Liver (tissue), 9 donors: ENCODE results near the gene TMEM270. TPM values are rescaled to one million over a fixed set of nuclear protein-coding genes. Genes with fewer than 3 reads are reported as not detected.

Experiments used
- DNase-seq: peaks from one replicate; pipeline ENCODE4 v3.0.0-alpha.2; 2017; ENCODE audit warnings: low spot score
- H3K27ac ChIP-seq, 2 donors: one replicate each; pipeline ENCODE4 v1.7.0; 2013; ENCODE audit warnings: inconsistent platforms in 2 of 2, low read length in 2 of 2, control low read depth in 1 of 2, low read depth in 1 of 2, mild to moderate bottlenecking in 1 of 2
- H3K27me3 ChIP-seq, 4 donors: one replicate each; pipeline versions ENCODE4 v1.6.1 to v1.7.0; 2013; ENCODE audit warnings: low read length in 3 of 4, inconsistent platforms in 1 of 4, mild to moderate bottlenecking in 1 of 4, moderate library complexity in 1 of 4; ENCODE audit not compliant: control insufficient read depth in 4 of 4, insufficient read depth in 4 of 4
- H3K36me3 ChIP-seq, 4 donors: one replicate each; pipeline versions ENCODE4 v1.6.1 to v1.7.0; 2013; ENCODE audit warnings: low read length in 3 of 4, mild to moderate bottlenecking in 3 of 4, low read depth in 1 of 4, moderate library complexity in 1 of 4; ENCODE audit not compliant: control insufficient read depth in 4 of 4, insufficient read depth in 3 of 4
- H3K4me1 ChIP-seq, 4 donors: one replicate each; pipeline versions ENCODE4 v1.6.1 to v1.7.0; 2013; ENCODE audit warnings: low read length in 3 of 4, mild to moderate bottlenecking in 3 of 4, moderate library complexity in 1 of 4; ENCODE audit not compliant: control insufficient read depth in 4 of 4, insufficient read depth in 4 of 4
- H3K4me3 ChIP-seq, 3 donors: one replicate each; pipeline versions ENCODE4 v1.6.1 to v1.7.0; 2013; ENCODE audit warnings: low read length in 3 of 3, control low read depth in 1 of 3, low read depth in 1 of 3, mild to moderate bottlenecking in 1 of 3
- H3K9ac ChIP-seq, 2 donors: one replicate each; pipeline ENCODE4 v1.7.0; 2013; ENCODE audit warnings: low read length in 2 of 2, mild to moderate bottlenecking in 2 of 2, moderate library complexity in 2 of 2, control low read depth in 1 of 2, low read depth in 1 of 2
- H3K9me3 ChIP-seq, 4 donors: one replicate each; pipeline versions ENCODE4 v1.6.1 to v1.7.0; 2013; ENCODE audit warnings: low read length in 3 of 4; ENCODE audit not compliant: control insufficient read depth in 4 of 4
- EGR1 ChIP-seq, 2 donors: IDR thresholded peaks; 2 replicates each; pipeline ENCODE4 v1.6.1; 2016 to 2018; ENCODE audit warnings: antibody characterized with exemption in 2 of 2, low read depth in 2 of 2
- FOXA1 ChIP-seq: IDR thresholded peaks from 2 replicates; pipeline ENCODE4 v1.6.1; 2016; ENCODE audit warnings: antibody characterized with exemption
- FOXA2 ChIP-seq: IDR thresholded peaks from 2 replicates; pipeline ENCODE4 v1.6.1; 2016; ENCODE audit warnings: antibody characterized with exemption
- GABPA ChIP-seq, 2 donors: IDR thresholded peaks in 1 of 2; conservative IDR thresholded peaks in 1 of 2; 2 replicates each; pipeline ENCODE4 v1.6.1; 2016; ENCODE audit warnings: antibody characterized with exemption in 2 of 2, mild to moderate bottlenecking in 1 of 2, moderate library complexity in 1 of 2
- HNF4A ChIP-seq, 2 donors: conservative IDR thresholded peaks; 2 replicates each; pipeline ENCODE4 v1.6.1; 2016; ENCODE audit warnings: antibody characterized with exemption in 2 of 2, mild to moderate bottlenecking in 2 of 2
- HNF4G ChIP-seq: IDR thresholded peaks from 2 replicates; pipeline ENCODE4 v1.6.1; 2016; ENCODE audit warnings: antibody characterized with exemption
- JUND ChIP-seq, 2 donors: IDR thresholded peaks; 2 replicates each; pipeline ENCODE4 v1.6.1; 2016; ENCODE audit warnings: antibody characterized with exemption in 2 of 2
- NR2F2 ChIP-seq: IDR thresholded peaks from 2 replicates; pipeline ENCODE4 v1.6.1; 2016; ENCODE audit warnings: antibody characterized with exemption
- RAD21 ChIP-seq, 2 donors: IDR thresholded peaks; 2 replicates each; pipeline ENCODE4 v1.6.1; 2016; ENCODE audit warnings: antibody characterized with exemption in 2 of 2, mild to moderate bottlenecking in 2 of 2
- RXRA ChIP-seq, 2 donors: IDR thresholded peaks; 2 replicates each; pipeline ENCODE4 v1.6.1; 2017 to 2018; ENCODE audit warnings: antibody characterized with exemption in 2 of 2, mild to moderate bottlenecking in 1 of 2
- SP1 ChIP-seq: IDR thresholded peaks from 2 replicates; pipeline ENCODE4 v1.6.1; 2018; ENCODE audit warnings: antibody characterized with exemption, mild to moderate bottlenecking
- YY1 ChIP-seq: IDR thresholded peaks from 2 replicates; pipeline ENCODE4 v1.6.1; 2016; ENCODE audit warnings: antibody characterized with exemption, mild to moderate bottlenecking
- WGBS: extraction: QIAGEN DNeasy Blood & Tissue Kit; methylation state at CpG from one replicate; pipeline ENCODE4 v1.1.7; 2013; 5-methylcytosine and 5-hydroxymethylcytosine counted together
- polyA plus RNA-seq, 2 donors: library from polyadenylated mRNA; stranded (reverse) in 1 of 2; unstranded in 1 of 2; fragments of 200-250 nt in 1 of 2; fragments of >200 nt in 1 of 2; fragmentation: Nextera tagmentation in 1 of 2; extraction: Ambion mirVana in 1 of 2; gene quantifications; one replicate each; pipeline versions ENCODE4 v1.2.1 to v1.2.3, GENCODE V29; 2013 to 2015
- total RNA-seq, 2 donors: library from RNA; depleted of rRNA; stranded (reverse); fragments of >200 nt; gene quantifications; one replicate each; pipeline ENCODE4 v1.2.3, GENCODE V29; 2014
- TF ChIP-seq, protein P1 (sequence below): fragments of 150-350 bp; IDR thresholded peaks from 2 replicates; pipeline ENCODE4 v1.5.1; 2017; ENCODE audit warnings: improper control_type of control experiment, low read depth, low read length; ENCODE audit not compliant: missing input control
- TF ChIP-seq, protein P2 (sequence below): IDR thresholded peaks from 2 replicates; pipeline ENCODE4 v1.6.1; 2016; ENCODE audit warnings: antibody characterized with exemption, mild to moderate bottlenecking
- TF ChIP-seq, protein P3 (sequence below): IDR thresholded peaks from 2 replicates; pipeline ENCODE4 v1.6.1; 2016; ENCODE audit warnings: antibody characterized with exemption
- TF ChIP-seq, protein P4 (sequence below): IDR thresholded peaks from 2 replicates; pipeline ENCODE4 v1.6.1; 2016; ENCODE audit warnings: antibody characterized with exemption
- TF ChIP-seq, protein P5 (sequence below): IDR thresholded peaks from 2 replicates; pipeline ENCODE4 v1.6.1; 2016; ENCODE audit warnings: antibody characterized with exemption
- donor health status: healthy.
- donor health status: healthy.
- donor health status: healthy.
- donor health status: healthy.
- donor health status: healthy.

TMEM270 gene
- total and polyA plus RNA-seq, 4 donors, result 0.09 TPM; not detected in 3

DNA sequence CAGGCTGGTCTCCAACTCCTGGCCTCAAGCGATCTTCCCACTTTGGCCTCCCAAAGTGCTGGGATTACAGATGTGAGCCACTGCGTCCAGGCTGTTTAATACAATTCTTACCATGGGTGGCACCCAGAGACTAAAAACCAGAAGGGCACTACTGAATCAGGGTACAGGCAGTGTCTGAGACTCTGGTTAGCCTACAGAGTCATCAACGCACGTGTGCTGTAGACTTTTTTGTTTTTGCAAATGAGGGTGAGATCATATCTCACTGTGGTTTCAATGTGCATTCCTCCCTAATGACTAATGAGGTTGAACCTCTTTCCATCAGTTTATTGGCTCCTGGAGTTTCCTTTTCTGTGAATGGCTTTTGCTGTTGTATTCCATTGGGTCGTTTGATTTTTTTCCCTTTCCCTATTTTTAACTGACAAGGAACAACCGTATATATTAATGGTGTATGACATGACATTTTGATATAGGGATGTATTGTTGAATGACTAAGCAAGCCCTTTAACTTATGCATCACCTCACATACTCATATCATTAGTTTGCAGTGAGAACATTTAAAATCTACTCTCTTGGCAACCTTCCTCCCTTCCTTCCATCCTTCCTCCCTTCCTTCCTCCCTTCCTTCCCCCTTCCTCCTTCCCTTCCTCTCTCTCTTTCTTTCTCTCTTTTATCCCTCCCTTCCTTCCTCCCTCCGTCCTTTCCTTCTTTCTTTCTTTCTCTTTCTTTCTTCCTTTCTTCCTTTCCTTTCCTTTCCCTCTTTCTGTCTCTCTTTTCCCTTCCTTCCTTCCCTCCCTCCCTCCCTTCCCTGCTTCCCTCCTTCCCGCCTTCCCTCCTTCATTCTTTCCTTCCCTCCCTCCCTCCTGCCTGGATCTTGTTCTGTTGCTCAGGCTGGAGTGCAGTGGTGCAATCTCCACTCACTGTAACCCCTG, 9.3 kb upstream of the TMEM270 start:
- Histone ChIP-seq H3K4me3 (no peak overlapping the region), H3K4me1 (peaks cover 0 to 8% (median 5%) of the 10 kb centered on the region in 4 donors), H3K27me3 (no peaks in the 10 kb centered on the region), H3K36me3 (no peaks in the 10 kb centered on the region), H3K27ac (no peak overlapping the region), H3K9ac (no peak overlapping the region), H3K9me3 (no peaks in the 10 kb centered on the region)
- TF ChIP-seq, protein P1, sequence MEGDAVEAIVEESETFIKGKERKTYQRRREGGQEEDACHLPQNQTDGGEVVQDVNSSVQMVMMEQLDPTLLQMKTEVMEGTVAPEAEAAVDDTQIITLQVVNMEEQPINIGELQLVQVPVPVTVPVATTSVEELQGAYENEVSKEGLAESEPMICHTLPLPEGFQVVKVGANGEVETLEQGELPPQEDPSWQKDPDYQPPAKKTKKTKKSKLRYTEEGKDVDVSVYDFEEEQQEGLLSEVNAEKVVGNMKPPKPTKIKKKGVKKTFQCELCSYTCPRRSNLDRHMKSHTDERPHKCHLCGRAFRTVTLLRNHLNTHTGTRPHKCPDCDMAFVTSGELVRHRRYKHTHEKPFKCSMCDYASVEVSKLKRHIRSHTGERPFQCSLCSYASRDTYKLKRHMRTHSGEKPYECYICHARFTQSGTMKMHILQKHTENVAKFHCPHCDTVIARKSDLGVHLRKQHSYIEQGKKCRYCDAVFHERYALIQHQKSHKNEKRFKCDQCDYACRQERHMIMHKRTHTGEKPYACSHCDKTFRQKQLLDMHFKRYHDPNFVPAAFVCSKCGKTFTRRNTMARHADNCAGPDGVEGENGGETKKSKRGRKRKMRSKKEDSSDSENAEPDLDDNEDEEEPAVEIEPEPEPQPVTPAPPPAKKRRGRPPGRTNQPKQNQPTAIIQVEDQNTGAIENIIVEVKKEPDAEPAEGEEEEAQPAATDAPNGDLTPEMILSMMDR, result no peak
- TF ChIP-seq HNF4A (conservative IDR thresholded peaks at IDR 0.05), result no peak
- no peak for TF ChIP-seq SP1
- no peak for TF ChIP-seq HNF4G
- no peak for TF ChIP-seq RAD21 (IDR thresholded peaks at IDR 0.05)
- TF ChIP-seq FOXA1, result no peak
- TF ChIP-seq, protein P2, sequence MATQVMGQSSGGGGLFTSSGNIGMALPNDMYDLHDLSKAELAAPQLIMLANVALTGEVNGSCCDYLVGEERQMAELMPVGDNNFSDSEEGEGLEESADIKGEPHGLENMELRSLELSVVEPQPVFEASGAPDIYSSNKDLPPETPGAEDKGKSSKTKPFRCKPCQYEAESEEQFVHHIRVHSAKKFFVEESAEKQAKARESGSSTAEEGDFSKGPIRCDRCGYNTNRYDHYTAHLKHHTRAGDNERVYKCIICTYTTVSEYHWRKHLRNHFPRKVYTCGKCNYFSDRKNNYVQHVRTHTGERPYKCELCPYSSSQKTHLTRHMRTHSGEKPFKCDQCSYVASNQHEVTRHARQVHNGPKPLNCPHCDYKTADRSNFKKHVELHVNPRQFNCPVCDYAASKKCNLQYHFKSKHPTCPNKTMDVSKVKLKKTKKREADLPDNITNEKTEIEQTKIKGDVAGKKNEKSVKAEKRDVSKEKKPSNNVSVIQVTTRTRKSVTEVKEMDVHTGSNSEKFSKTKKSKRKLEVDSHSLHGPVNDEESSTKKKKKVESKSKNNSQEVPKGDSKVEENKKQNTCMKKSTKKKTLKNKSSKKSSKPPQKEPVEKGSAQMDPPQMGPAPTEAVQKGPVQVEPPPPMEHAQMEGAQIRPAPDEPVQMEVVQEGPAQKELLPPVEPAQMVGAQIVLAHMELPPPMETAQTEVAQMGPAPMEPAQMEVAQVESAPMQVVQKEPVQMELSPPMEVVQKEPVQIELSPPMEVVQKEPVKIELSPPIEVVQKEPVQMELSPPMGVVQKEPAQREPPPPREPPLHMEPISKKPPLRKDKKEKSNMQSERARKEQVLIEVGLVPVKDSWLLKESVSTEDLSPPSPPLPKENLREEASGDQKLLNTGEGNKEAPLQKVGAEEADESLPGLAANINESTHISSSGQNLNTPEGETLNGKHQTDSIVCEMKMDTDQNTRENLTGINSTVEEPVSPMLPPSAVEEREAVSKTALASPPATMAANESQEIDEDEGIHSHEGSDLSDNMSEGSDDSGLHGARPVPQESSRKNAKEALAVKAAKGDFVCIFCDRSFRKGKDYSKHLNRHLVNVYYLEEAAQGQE, result no peak
- no peak for TF ChIP-seq GABPA (IDR thresholded peaks at IDR 0.05 in 1 of 2, conservative IDR thresholded peaks at IDR 0.05 in 1 of 2)
- TF ChIP-seq, protein P3, sequence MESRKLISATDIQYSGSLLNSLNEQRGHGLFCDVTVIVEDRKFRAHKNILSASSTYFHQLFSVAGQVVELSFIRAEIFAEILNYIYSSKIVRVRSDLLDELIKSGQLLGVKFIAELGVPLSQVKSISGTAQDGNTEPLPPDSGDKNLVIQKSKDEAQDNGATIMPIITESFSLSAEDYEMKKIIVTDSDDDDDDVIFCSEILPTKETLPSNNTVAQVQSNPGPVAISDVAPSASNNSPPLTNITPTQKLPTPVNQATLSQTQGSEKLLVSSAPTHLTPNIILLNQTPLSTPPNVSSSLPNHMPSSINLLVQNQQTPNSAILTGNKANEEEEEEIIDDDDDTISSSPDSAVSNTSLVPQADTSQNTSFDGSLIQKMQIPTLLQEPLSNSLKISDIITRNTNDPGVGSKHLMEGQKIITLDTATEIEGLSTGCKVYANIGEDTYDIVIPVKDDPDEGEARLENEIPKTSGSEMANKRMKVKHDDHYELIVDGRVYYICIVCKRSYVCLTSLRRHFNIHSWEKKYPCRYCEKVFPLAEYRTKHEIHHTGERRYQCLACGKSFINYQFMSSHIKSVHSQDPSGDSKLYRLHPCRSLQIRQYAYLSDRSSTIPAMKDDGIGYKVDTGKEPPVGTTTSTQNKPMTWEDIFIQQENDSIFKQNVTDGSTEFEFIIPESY, result no peak
- TF ChIP-seq EGR1 (IDR thresholded peaks at IDR 0.05; ENCODE audit: low read depth in 2 of 2), result no peak
- no peak for TF ChIP-seq FOXA2
- TF ChIP-seq, protein P4, sequence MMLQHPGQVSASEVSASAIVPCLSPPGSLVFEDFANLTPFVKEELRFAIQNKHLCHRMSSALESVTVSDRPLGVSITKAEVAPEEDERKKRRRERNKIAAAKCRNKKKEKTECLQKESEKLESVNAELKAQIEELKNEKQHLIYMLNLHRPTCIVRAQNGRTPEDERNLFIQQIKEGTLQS, result no peak
- no peak for TF ChIP-seq JUND (IDR thresholded peaks at IDR 0.05)
- TF ChIP-seq YY1, result no peak
- no peak for TF ChIP-seq NR2F2
- no peak for TF ChIP-seq RXRA (IDR thresholded peaks at IDR 0.05)
- TF ChIP-seq, protein P5, sequence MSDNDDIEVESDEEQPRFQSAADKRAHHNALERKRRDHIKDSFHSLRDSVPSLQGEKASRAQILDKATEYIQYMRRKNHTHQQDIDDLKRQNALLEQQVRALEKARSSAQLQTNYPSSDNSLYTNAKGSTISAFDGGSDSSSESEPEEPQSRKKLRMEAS, result no peak
- no peak for DNase-seq
- WGBS, result 70% methylated on average over 8 of the region's 8 CpGs
